ENCODE results near the gene NOL3. TPM values are rescaled to one million over a fixed set of nuclear protein-coding genes. Genes with fewer than 3 reads are reported as not detected.

The NOL3 gene
- total RNA-seq, 1 experiment from 2014 or later: 91.6 TPM

- ChIA-PET POLR2A (ENCODE audit: unreplicated experiment) (no interaction called here), CTCF (no interaction called here)
- intact Hi-C loops (cut with micrococcal nuclease): no loop called here
- no peaks in the 10 kb centered on the region for H3K79me2 ChIP-seq (ENCODE audit: low read length)
- no peaks in the 10 kb centered on the region for H4K20me1 ChIP-seq (ENCODE audit: low read length)
- peaks cover 17% of the 10 kb centered on the region for H3K4me1 ChIP-seq (ENCODE audit: insufficient read depth, low read length)
- H3K36me3 ChIP-seq (ENCODE audit: low read depth, low read length): no peaks in the 10 kb centered on the region
- no peaks in the 10 kb centered on the region for H3F3A ChIP-seq (ENCODE audit: low read length, unreplicated experiment)
- no peak overlapping the region for H2AFZ ChIP-seq (ENCODE audit: low read length)
- no peaks in the 10 kb centered on the region for H3K27me3 ChIP-seq (ENCODE audit: low read length)
- H3K9ac ChIP-seq (ENCODE audit: low read length): no peak overlapping the region
- no peak overlapping the region for H3K4me2 ChIP-seq (ENCODE audit: low read length)
- H3K9me2 ChIP-seq (replicated peaks; ENCODE audit: low read length): no peaks in the 10 kb centered on the region
- ATAC-seq (no peak), DNase-seq (no peak)
- no peak overlapping the region for H3K27ac ChIP-seq (ENCODE audit: low read length)
- H3K4me3 ChIP-seq (ENCODE audit: low read length): no peak overlapping the region
- BruUV-seq (replicated peaks): no TSS peak
- H3K9me3 ChIP-seq (ENCODE audit: low read length): no peaks in the 10 kb centered on the region
- TF ChIP-seq EZH2 (IDR thresholded peaks at IDR 0.05; ENCODE audit: low read length, unreplicated experiment) (no peak), EZH2phosphoT487 (IDR thresholded peaks at IDR 0.05; ENCODE audit: borderline replicate concordance, low read length) (no peak)
- TF ChIP-seq, protein P1, sequence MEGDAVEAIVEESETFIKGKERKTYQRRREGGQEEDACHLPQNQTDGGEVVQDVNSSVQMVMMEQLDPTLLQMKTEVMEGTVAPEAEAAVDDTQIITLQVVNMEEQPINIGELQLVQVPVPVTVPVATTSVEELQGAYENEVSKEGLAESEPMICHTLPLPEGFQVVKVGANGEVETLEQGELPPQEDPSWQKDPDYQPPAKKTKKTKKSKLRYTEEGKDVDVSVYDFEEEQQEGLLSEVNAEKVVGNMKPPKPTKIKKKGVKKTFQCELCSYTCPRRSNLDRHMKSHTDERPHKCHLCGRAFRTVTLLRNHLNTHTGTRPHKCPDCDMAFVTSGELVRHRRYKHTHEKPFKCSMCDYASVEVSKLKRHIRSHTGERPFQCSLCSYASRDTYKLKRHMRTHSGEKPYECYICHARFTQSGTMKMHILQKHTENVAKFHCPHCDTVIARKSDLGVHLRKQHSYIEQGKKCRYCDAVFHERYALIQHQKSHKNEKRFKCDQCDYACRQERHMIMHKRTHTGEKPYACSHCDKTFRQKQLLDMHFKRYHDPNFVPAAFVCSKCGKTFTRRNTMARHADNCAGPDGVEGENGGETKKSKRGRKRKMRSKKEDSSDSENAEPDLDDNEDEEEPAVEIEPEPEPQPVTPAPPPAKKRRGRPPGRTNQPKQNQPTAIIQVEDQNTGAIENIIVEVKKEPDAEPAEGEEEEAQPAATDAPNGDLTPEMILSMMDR (conservative IDR thresholded peaks at IDR 0.05; ENCODE audit: low read depth, low read length): no peak
Observed at GRCh38 chr16:67165121-67166078, 4.9 kb upstream of the NOL3 start.

GRCh38 chr16:67166110-67166547, 4.2 kb upstream of the NOL3 start:
- H3K79me2 ChIP-seq (ENCODE audit: low read length): 0 out of 2 replicates have a peak, but pooled peaks cover 2% of the 10 kb centered on the region
- ATAC-seq: no peak
- no peak overlapping the region for H3K4me3 ChIP-seq (ENCODE audit: low read length)
- H3K9ac ChIP-seq (ENCODE audit: low read length): no peak overlapping the region
- TF ChIP-seq, protein P1 (conservative IDR thresholded peaks at IDR 0.05; ENCODE audit: low read depth, low read length): no peak
- TF ChIP-seq EZH2 (IDR thresholded peaks at IDR 0.05; ENCODE audit: low read length, unreplicated experiment) (no peak), EZH2phosphoT487 (IDR thresholded peaks at IDR 0.05; ENCODE audit: borderline replicate concordance, low read length) (no peak)
- intact Hi-C loops (cut with micrococcal nuclease): no loop called here
- no peaks in the 10 kb centered on the region for H3F3A ChIP-seq (ENCODE audit: low read length, unreplicated experiment)
- no peak for DNase-seq
- H3K27me3 ChIP-seq (ENCODE audit: low read length): no peaks in the 10 kb centered on the region
- ChIA-PET POLR2A (ENCODE audit: unreplicated experiment) (no interaction called here), CTCF (no interaction called here)
- no peak overlapping the region for H3K27ac ChIP-seq (ENCODE audit: low read length)
- BruUV-seq (replicated peaks): no TSS peak
- no peaks in the 10 kb centered on the region for H3K36me3 ChIP-seq (ENCODE audit: low read depth, low read length)
- H3K9me2 ChIP-seq (replicated peaks; ENCODE audit: low read length): no peaks in the 10 kb centered on the region
- H3K4me2 ChIP-seq (ENCODE audit: low read length): no peak overlapping the region
- no peak overlapping the region for H2AFZ ChIP-seq (ENCODE audit: low read length)
- H4K20me1 ChIP-seq (ENCODE audit: low read length): no peaks in the 10 kb centered on the region
- no peaks in the 10 kb centered on the region for H3K9me3 ChIP-seq (ENCODE audit: low read length)
- H3K4me1 ChIP-seq (ENCODE audit: insufficient read depth, low read length): peaks cover 22% of the 10 kb centered on the region

Data from PC-3 (cell line).